Transverse colon (tissue), 4 donors: ENCODE measurements around the gene KRTAP4-6.

ENCODE experiments used
- CTCF ChIP-seq, 5 experiments: fragments of 200-600 bp in 3 of 5; fragments of 450-650 bp in 2 of 5; sonication (generic) in 3 of 5; IDR thresholded peaks; 1 replicate in 2 of 5; 2 replicates in 3 of 5; pipeline ENCODE4 v1.5.1; 2016 to 2017; ENCODE audit warnings: antibody characterized with exemption in 5 of 5, inconsistent platforms in 3 of 5, mild to moderate bottlenecking in 2 of 5, moderate library complexity in 1 of 5
- EP300 ChIP-seq: sonication (generic); formaldehyde crosslinking; IDR thresholded peaks from one replicate; pipeline ENCODE4 v1.6.1; 2017; ENCODE audit warnings: antibody characterized with exemption, low read depth
- POLR2A ChIP-seq: fragments of 450-650 bp; IDR thresholded peaks from one replicate; pipeline ENCODE4 v1.6.1; 2016; ENCODE audit warnings: antibody characterized with exemption, mild to moderate bottlenecking, moderate library complexity
- POLR2AphosphoS5 ChIP-seq, 3 donors: sonication (generic); formaldehyde crosslinking; IDR thresholded peaks; one replicate each; pipeline ENCODE4 v1.6.1; 2016; ENCODE audit warnings: antibody characterized with exemption in 3 of 3

GRCh38 chr17:41118721-41119120 lies 21.6 kb downstream of the KRTAP4-6 start:
- TF ChIP-seq CTCF (IDR thresholded peaks at IDR 0.05) (no peak), POLR2A (no peak), POLR2AphosphoS5 (IDR thresholded peaks at IDR 0.05) (no peak), EP300 (no peak)
